Femur (tissue), 1 donor: ENCODE measurements around the gene MUC7.
"Not testable (repeated sequence)": the region's sequence is repeated elsewhere in the genome, so short reads cannot be mapped to it uniquely, and the experiment has no call there.

Experiments used
- DNase-seq: peaks from one replicate; pipeline ENCODE4 v3.0.0-alpha.2; 2017

Gene MUC7

GRCh38 chr4:70471897-70472296 lies at the start of gene MUC7:
Gene MUC7 (plus strand): TSS chr4:70472197. CDS start chr4:70474022, 1,825 bp downstream.
- DNase-seq = no peak

GRCh38 chr4:70425306-70425705 lies 46.7 kb upstream of the MUC7 start:
- no peak for DNase-seq

GRCh38 chr4:70426789-70427188 lies 45.2 kb upstream of the MUC7 start:
- no peak for DNase-seq

GRCh38 chr4:70437197-70437596 lies 34.8 kb upstream of the MUC7 start:
- no peak for DNase-seq

- no peak for DNase-seq
Observed at GRCh38 chr4:70442474-70442873, 29.5 kb upstream of the MUC7 start.

- no peak for DNase-seq
Observed at GRCh38 chr4:70443329-70443728, 28.7 kb upstream of the MUC7 start.

GRCh38 chr4:70449220-70449619 lies 22.8 kb upstream of the MUC7 start:
- no peak for DNase-seq

- DNase-seq = no peak
Observed at GRCh38 chr4:70452946-70453345, 19.1 kb upstream of the MUC7 start.

- DNase-seq = no peak
Observed at GRCh38 chr4:70463335-70463734, 8.7 kb upstream of the MUC7 start.

GRCh38 chr4:70473679-70474078 lies 1.7 kb downstream of the MUC7 start:
- DNase-seq = no peak

GRCh38 chr4:70488748-70489147 lies 16.8 kb downstream of the MUC7 start:
- no peak for DNase-seq

GRCh38 chr4:70496231-70496630 lies 24.2 kb downstream of the MUC7 start:
- no peak for DNase-seq

- DNase-seq = not testable (repeated sequence)
Observed at GRCh38 chr4:70501838-70502237, 29.8 kb downstream of the MUC7 start.

- no peak for DNase-seq
Observed at GRCh38 chr4:70504733-70505132, 32.7 kb downstream of the MUC7 start.

- DNase-seq = peak; percentile 46
Observed at GRCh38 chr4:70505151-70505748, 33.3 kb downstream of the MUC7 start.

GRCh38 chr4:70508801-70509200 lies 36.8 kb downstream of the MUC7 start:
- DNase-seq = no peak

GRCh38 chr4:70511365-70511764 lies 39.4 kb downstream of the MUC7 start:
- DNase-seq = no peak

- no peak for DNase-seq
Observed at GRCh38 chr4:70515367-70516250, 43.6 kb downstream of the MUC7 start.

GRCh38 chr4:70518269-70518668 lies 46.3 kb downstream of the MUC7 start, which contains the start of gene AMTN:
Gene AMTN (plus strand): TSS chr4:70518569. CDS start chr4:70518778, 209 bp downstream.
- DNase-seq = no peak

GRCh38 chr4:70518716-70519115 lies 46.7 kb downstream of the MUC7 start:
- DNase-seq = no peak

GRCh38 chr4:70522626-70523025 lies 50.6 kb downstream of the MUC7 start:
- DNase-seq = no peak

- DNase-seq = no peak
Observed at GRCh38 chr4:70530997-70531396, 59.0 kb downstream of the MUC7 start.

- no peak for DNase-seq
Observed at GRCh38 chr4:70531981-70532380, 60.0 kb downstream of the MUC7 start.
